HEK293T (cell line): ENCODE data around the gene MGAT5.

ENCODE experiments used
- CTCF ChIA-PET: fragments of 350-600 bp; formaldehyde crosslinking; extraction: SDS; loops from one replicate; lab custom pipeline; 2021; ENCODE audit warnings: antibody characterized with exemption, inconsistent platforms; lab: Yijun Ruan, JAX
- POLR2A ChIA-PET: fragments of 350-600 bp; formaldehyde crosslinking; extraction: SDS; loops from one replicate; lab custom pipeline; 2020; ENCODE audit warnings: antibody characterized with exemption, inconsistent platforms; lab: Yijun Ruan, JAX
- DNase-seq: peaks from one replicate; pipeline ENCODE4 v3.0.0; 2012; ENCODE audit warnings: mixed read lengths; ENCODE audit errors: extremely low spot score
- ARNT ChIP-seq: fragments of 450-650 bp; IDR thresholded peaks from 2 replicates; pipeline ENCODE4 v1.6.1; 2017; ENCODE audit warnings: mild to moderate bottlenecking
- BHLHE40 ChIP-seq: fragments of 450-650 bp; IDR thresholded peaks from 2 replicates; pipeline ENCODE4 v1.6.1; 2016; ENCODE audit warnings: mild to moderate bottlenecking, moderate library complexity, borderline replicate concordance
- CTBP1 ChIP-seq: fragments of 450-650 bp; IDR thresholded peaks from 2 replicates; pipeline ENCODE4 v1.6.1; 2016; ENCODE audit warnings: borderline replicate concordance
- ELF4 ChIP-seq: fragments of 450-650 bp; IDR thresholded peaks from 2 replicates; pipeline ENCODE4 v1.6.1; 2017; ENCODE audit warnings: antibody characterized with exemption
- FOXA1 ChIP-seq: fragments of 450-650 bp; IDR thresholded peaks from 2 replicates; pipeline ENCODE4 v1.6.1; 2016; ENCODE audit warnings: mild to moderate bottlenecking
- FOXK2 ChIP-seq: fragments of 450-650 bp; IDR thresholded peaks from 2 replicates; pipeline ENCODE4 v1.6.1; 2016; ENCODE audit warnings: mild to moderate bottlenecking
- FOXM1 ChIP-seq: fragments of 450-650 bp; IDR thresholded peaks from 2 replicates; pipeline ENCODE4 v1.6.1; 2017; ENCODE audit warnings: mild to moderate bottlenecking, borderline replicate concordance
- HDGF ChIP-seq: fragments of 450-650 bp; IDR thresholded peaks from 2 replicates; pipeline ENCODE4 v1.6.1; 2017; ENCODE audit warnings: antibody characterized with exemption, borderline replicate concordance
- L3MBTL2 ChIP-seq: fragments of 450-650 bp; conservative IDR thresholded peaks from 2 replicates; pipeline ENCODE4 v1.6.1; 2016; ENCODE audit warnings: mild to moderate bottlenecking
- LEF1 ChIP-seq: fragments of 450-650 bp; IDR thresholded peaks from 2 replicates; pipeline ENCODE4 v1.6.1; 2017; ENCODE audit warnings: mild to moderate bottlenecking, borderline replicate concordance
- NFRKB ChIP-seq: fragments of 450-650 bp; IDR thresholded peaks from 2 replicates; pipeline ENCODE4 v1.6.1; 2016; ENCODE audit warnings: mild to moderate bottlenecking, moderate library complexity
- PKNOX1 ChIP-seq: fragments of 450-650 bp; IDR thresholded peaks from 2 replicates; pipeline ENCODE4 v1.6.1; 2016
- SP1 ChIP-seq: fragments of 450-650 bp; IDR thresholded peaks from 2 replicates; pipeline ENCODE4 v1.6.1; 2017
- SUZ12 ChIP-seq: fragments of 450-650 bp; IDR thresholded peaks from 2 replicates; pipeline ENCODE4 v1.6.1; 2016; ENCODE audit warnings: mild to moderate bottlenecking
- TARDBP ChIP-seq: fragments of 450-650 bp; IDR thresholded peaks from 2 replicates; pipeline ENCODE4 v1.6.1; 2016
- ZNF384 ChIP-seq: fragments of 450-650 bp; IDR thresholded peaks from 2 replicates; pipeline ENCODE4 v1.6.1; 2016

Gene MGAT5

GRCh38 chr2:134462791-134463698 is 209.2 kb downstream of the MGAT5 start:
- no peak for DNase-seq
- ChIA-PET CTCF (no interaction called here), POLR2A (no interaction called here)

GRCh38 chr2:134463699-134464022 is 209.8 kb downstream of the MGAT5 start:
- DNase-seq, result no peak
- ChIA-PET CTCF (no interaction called here), POLR2A (no interaction called here)
- TF ChIP-seq CTBP1 (no peak), FOXM1 (no peak), NFRKB (no peak), FOXA1 (no peak), ARNT (no peak), SP1 (no peak)

More at GRCh38 chr2:134462791-134463698, 209.2 kb downstream of the MGAT5 start:
- TF ChIP-seq ELF4, result no peak
- TF ChIP-seq ZNF384, result no peak
- no peak for TF ChIP-seq NFRKB
- no peak for TF ChIP-seq SUZ12
- no peak for TF ChIP-seq LEF1
- no peak for TF ChIP-seq HDGF
- TF ChIP-seq PKNOX1, result no peak
- no peak for TF ChIP-seq ARNT
- no peak for TF ChIP-seq SP1
- TF ChIP-seq L3MBTL2, result no peak
- TF ChIP-seq TARDBP, result no peak
- TF ChIP-seq FOXA1, result no peak
- TF ChIP-seq CTBP1, result no peak
- no peak for TF ChIP-seq FOXK2
- TF ChIP-seq FOXM1, result no peak
- TF ChIP-seq BHLHE40, result no peak

GRCh38 chr2:134465228-134466105 is 211.6 kb downstream of the MGAT5 start:
- POLR2A ChIA-PET, result no interaction called here
- no peak for DNase-seq
- CTCF ChIA-PET, result interaction anchor here (0.7 kb wide), 1 partner anchor 14 kb away, joined by 4 read pairs; no protein-coding TSS in a partner anchor
- TF ChIP-seq L3MBTL2, result no peak
- TF ChIP-seq ELF4, result no peak
- no peak for TF ChIP-seq TARDBP
- no peak for TF ChIP-seq LEF1
- no peak for TF ChIP-seq PKNOX1
- TF ChIP-seq NFRKB, result no peak
- no peak for TF ChIP-seq FOXK2
- no peak for TF ChIP-seq BHLHE40
- TF ChIP-seq CTBP1, result no peak
- TF ChIP-seq FOXA1, result no peak
- TF ChIP-seq ARNT, result no peak
- no peak for TF ChIP-seq SP1

- TF ChIP-seq CTBP1 (no peak), ELF4 (no peak), FOXK2 (no peak), LEF1 (no peak), ZNF384 (no peak), PKNOX1 (no peak), ARNT (no peak), TARDBP (no peak), HDGF (no peak), NFRKB (no peak), SP1 (no peak), FOXA1 (no peak), FOXM1 (no peak), SUZ12 (no peak), BHLHE40 (no peak), L3MBTL2 (no peak)
- no peak for DNase-seq
- ChIA-PET POLR2A (no interaction called here), CTCF (interaction anchor here (0.6 to 0.7 kb wide), 2 partner anchors 15 to 349 kb away, joined by 3 to 4 read pairs; no protein-coding TSS in a partner anchor)
Observed at GRCh38 chr2:134466141-134466540, 212.3 kb downstream of the MGAT5 start.

- DNase-seq, result no peak
- CTCF ChIA-PET, result no interaction called here
- POLR2A ChIA-PET, result no interaction called here
Observed at GRCh38 chr2:134468164-134468563, 214.3 kb downstream of the MGAT5 start.

More at GRCh38 chr2:134468164-134468563, 214.3 kb downstream of the MGAT5 start:
- TF ChIP-seq HDGF, result no peak
- TF ChIP-seq FOXM1, result no peak
